DOHH2 (cell line): Measurements from ENCODE around the gene KNTC1.
"Not testable (repeated sequence)": the region's sequence is repeated elsewhere in the genome, so short reads cannot be mapped to it uniquely, and the experiment has no call there.

ENCODE experiments used
- H3F3A ChIP-seq: fragments of 200-600 bp; sonication (generic), shearing (Covaris generic); 2 replicates; pipeline ENCODE4 v1.6.0; 2016; ENCODE audit warnings: antibody characterized with exemption, mild to moderate bottlenecking; ENCODE audit not compliant: control insufficient read depth, insufficient read depth
- H3K27ac ChIP-seq: fragments of 200-600 bp; sonication (generic); 2 replicates; pipeline ENCODE4 v1.5.1; 2014; ENCODE audit warnings: low read depth, mild to moderate bottlenecking, low read length, moderate library complexity
- H3K27me3 ChIP-seq: fragments of 200-600 bp; sonication (generic); 2 replicates; pipeline ENCODE4 v1.6.1; 2014; ENCODE audit warnings: mild to moderate bottlenecking, low read length, mixed read lengths; ENCODE audit not compliant: control insufficient read depth
- H3K36me3 ChIP-seq: fragments of 200-600 bp; sonication (generic); 2 replicates; pipeline ENCODE4 v1.6.1; 2014; ENCODE audit warnings: mild to moderate bottlenecking, low read length, moderate library complexity, mixed read lengths; ENCODE audit not compliant: control insufficient read depth
- H3K4me1 ChIP-seq: fragments of 200-600 bp; sonication (generic); 2 replicates; pipeline ENCODE4 v1.6.1; 2014; ENCODE audit warnings: mild to moderate bottlenecking, low read length, mixed read lengths; ENCODE audit not compliant: control insufficient read depth
- H3K4me2 ChIP-seq: fragments of 200-600 bp; sonication (generic); 2 replicates; pipeline ENCODE4 v1.6.0; 2014; ENCODE audit warnings: mild to moderate bottlenecking, low read length, moderate library complexity
- H3K4me3 ChIP-seq: fragments of 200-600 bp; sonication (generic); 2 replicates; pipeline ENCODE4 v1.5.1; 2014; ENCODE audit warnings: mild to moderate bottlenecking, low read length, mixed read lengths
- H3K79me2 ChIP-seq: fragments of 200-600 bp; sonication (generic); 2 replicates; pipeline ENCODE4 v1.6.1; 2014; ENCODE audit warnings: mild to moderate bottlenecking, low read length, mixed read lengths; ENCODE audit not compliant: control insufficient read depth
- H3K9me2 ChIP-seq: fragments of 200-600 bp; sonication (generic); replicated peaks from 2 replicates; pipeline ENCODE4 v1.6.1; 2014; ENCODE audit warnings: mild to moderate bottlenecking, low read length, mixed read lengths; ENCODE audit not compliant: control insufficient read depth
- H3K9me3 ChIP-seq: fragments of 200-600 bp; sonication (generic); 2 replicates; pipeline ENCODE4 v1.6.1; 2014; ENCODE audit warnings: antibody characterized with exemption, low read length, mixed read lengths; ENCODE audit not compliant: control insufficient read depth, insufficient read depth
- H4K20me1 ChIP-seq: fragments of 200-600 bp; sonication (generic); 2 replicates; pipeline ENCODE4 v1.6.0; 2014; ENCODE audit warnings: low read depth, mild to moderate bottlenecking, antibody characterized with exemption, low read length, moderate library complexity; ENCODE audit not compliant: control insufficient read depth, insufficient read depth
- CTCF ChIP-seq: fragments of 200-600 bp; sonication (generic); IDR thresholded peaks from one replicate; pipeline ENCODE4 v1.5.1; 2014; ENCODE audit warnings: antibody characterized with exemption, mild to moderate bottlenecking, low read depth, low read length; ENCODE audit not compliant: poor library complexity, severe bottlenecking
- EZH2phosphoT487 ChIP-seq: fragments of 200-600 bp; sonication (generic); IDR thresholded peaks from 2 replicates; pipeline ENCODE4 v1.6.1; 2017; ENCODE audit warnings: borderline replicate concordance, mild to moderate bottlenecking, antibody characterized with exemption, low read length, moderate library complexity, mixed read lengths

The KNTC1 gene

GRCh38 chr12:122489038-122489437 is 38.0 kb upstream of the KNTC1 start:
- Histone ChIP-seq H3K27me3 (no peaks in the 10 kb centered on the region), H3K9me3 (no peaks in the 10 kb centered on the region), H3K79me2 (peaks cover 35% of the 10 kb centered on the region), H3K4me3 (no peak overlapping the region), H3K4me2 (no peak overlapping the region), H3K4me1 (peaks cover 12% of the 10 kb centered on the region), H3K27ac (no peak overlapping the region), H4K20me1 (no peaks in the 10 kb centered on the region), H3K9me2 (no peaks in the 10 kb centered on the region), H3K36me3 (peaks cover 85% of the 10 kb centered on the region), H3F3A (peaks cover 7% of the 10 kb centered on the region; the same call in 1 of the 2 replicates)
- no peak for TF ChIP-seq CTCF
- no peak for TF ChIP-seq EZH2phosphoT487

DNA sequence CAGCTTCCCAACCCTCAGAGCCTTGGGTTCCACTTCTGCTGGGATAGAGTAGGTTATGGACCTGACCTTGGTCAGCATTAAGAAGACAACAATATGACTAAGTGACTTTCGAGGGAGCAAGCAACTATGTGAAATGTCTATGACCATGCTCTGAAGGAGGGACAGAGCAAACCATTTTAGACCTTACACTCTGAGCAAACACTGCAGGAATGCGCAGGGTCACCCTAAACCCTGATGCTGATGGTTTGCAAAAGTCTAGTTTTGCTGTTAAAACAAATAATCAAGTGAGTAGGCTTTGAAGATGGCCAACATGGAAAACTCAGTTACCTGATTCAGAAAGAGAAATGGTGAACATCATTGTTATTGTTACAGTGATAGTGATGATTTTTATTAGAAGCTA is 35.1 kb upstream of the KNTC1 start:
- no peaks in the 10 kb centered on the region for H4K20me1 ChIP-seq
- H3K4me2 ChIP-seq, result no peak overlapping the region
- H3K9me2 ChIP-seq, result no peaks in the 10 kb centered on the region
- peaks cover 38% of the 10 kb centered on the region for H3K4me1 ChIP-seq
- TF ChIP-seq EZH2phosphoT487, result no peak
- TF ChIP-seq CTCF, result no peak
- H3K4me3 ChIP-seq, result no peak overlapping the region
- no peak overlapping the region for H3K27ac ChIP-seq
- peaks cover 80% of the 10 kb centered on the region for H3K36me3 ChIP-seq
- no peaks in the 10 kb centered on the region for H3K27me3 ChIP-seq
- peaks cover 12% of the 10 kb centered on the region; the same call in 1 of the 2 replicates for H3F3A ChIP-seq
- H3K79me2 ChIP-seq, result peaks cover 64% of the 10 kb centered on the region
- H3K9me3 ChIP-seq, result no peaks in the 10 kb centered on the region

GRCh38 chr12:122493222-122493621 is 33.8 kb upstream of the KNTC1 start:
- H3K36me3 ChIP-seq, result peaks cover 79% of the 10 kb centered on the region
- not testable (repeated sequence) for H3K9me3 ChIP-seq, H3K9me2 ChIP-seq, H3K27me3 ChIP-seq, H3K27ac ChIP-seq, H4K20me1 ChIP-seq, H3K4me2 ChIP-seq, H3K4me3 ChIP-seq
- peaks cover 45% of the 10 kb centered on the region for H3K4me1 ChIP-seq
- peaks cover 77% of the 10 kb centered on the region for H3K79me2 ChIP-seq
- peaks cover 12% of the 10 kb centered on the region; the same call in 1 of the 2 replicates for H3F3A ChIP-seq

DNA sequence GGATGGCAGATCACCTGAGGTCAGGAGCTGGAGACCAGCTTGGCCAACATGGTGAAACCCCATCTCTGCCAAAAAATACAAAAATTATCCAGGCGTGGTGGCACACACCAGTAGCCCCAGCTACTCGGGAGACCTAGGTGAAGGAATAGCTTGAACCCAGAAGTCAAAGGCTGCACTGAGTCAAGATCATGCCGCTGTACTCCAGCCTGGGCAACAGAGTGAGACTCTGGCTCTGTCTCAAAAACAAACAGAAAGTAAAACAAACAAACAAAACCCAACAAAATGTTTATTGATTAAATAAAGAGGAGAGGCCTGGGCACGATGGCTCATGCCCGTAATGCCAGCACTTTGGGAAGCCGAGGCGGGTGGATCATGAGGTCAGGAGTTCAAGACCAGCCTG is 31.8 kb upstream of the KNTC1 start:
- TF ChIP-seq CTCF, result no peak
- TF ChIP-seq EZH2phosphoT487, result no peak
- Histone ChIP-seq H3K36me3 (peaks cover 79% of the 10 kb centered on the region), H3K27me3 (no peaks in the 10 kb centered on the region), H3K9me2 (no peaks in the 10 kb centered on the region), H3K9me3 (no peaks in the 10 kb centered on the region), H3K79me2 (peaks cover 91% of the 10 kb centered on the region), H3K27ac (peak overlapping the region; percentile 36), H3K4me3 (peak overlapping the region; percentile 39), H4K20me1 (no peaks in the 10 kb centered on the region), H3K4me1 (peaks cover 53% of the 10 kb centered on the region), H3K4me2 (peak overlapping the region; percentile 41), H3F3A (peaks cover 12% of the 10 kb centered on the region; the same call in 1 of the 2 replicates)
